Posterior vena cava (tissue), 2 donors: ENCODE data around the gene TRIM46. TPM values are rescaled to one million over a fixed set of nuclear protein-coding genes. Genes with fewer than 3 reads are reported as not detected.
A peak's percentile ranks its signal among the peaks of the same experiment; 100 is the strongest.

Experiments
- DNase-seq: peaks from one replicate; pipeline ENCODE4 v3.0.0-alpha.2; 2020; ENCODE audit warnings: low spot score
- intact Hi-C, 2 donors: fragments of 100-400 bp; cut with DNase I; formaldehyde crosslinking; loops; one replicate each; pipeline versions ENCODE4 v1.14.1 to v1.14.2; 2022 to 2023
- long read RNA-seq, 2 donors: library from polyadenylated mRNA; unstranded; transcript quantifications; one replicate each; pipeline ENCODE4 v2.0.0, GENCODE V29; 2020 to 2021
- total RNA-seq, 2 donors: library from RNA; stranded (reverse); fragmentation: NEBNext Ultra II Directional; extraction: Animal tissue kit (Norgen Biotek cat#: 25700); gene quantifications; one replicate each; pipeline ENCODE4 v1.2.1, GENCODE V29; 2021
- donor health status: DM: yes; HTN: yes; CAD: no.
- donor health status: DM: yes; HTN: yes; CAD: no.

The TRIM46 gene
- 1 to 10 TPM; 1.3 to 2.1 TPM for total RNA-seq
- long read RNA-seq, donor 1, partial matches to known transcripts: 0 of 1 reads
- long read RNA-seq, donor 1, other reads (novel, unspliced or antisense): 1 of 1 reads
- long read RNA-seq, donor 2, partial matches to known transcripts: 3 of 4 reads
- long read RNA-seq, donor 2, other reads (novel, unspliced or antisense): 0 of 4 reads

- intact Hi-C loops: loop anchor here in 1 of 2 donors (10.0 kb wide), 1 partner anchor 51 kb away; no protein-coding TSS in a partner anchor
- DNase-seq: peak; percentile 84
Measured at GRCh38 chr1:155173478-155174323, at the start of gene TRIM46. TRIM46 (plus strand) TSS chr1:155173849; CDS start chr1:155173967, 118 bp downstream.

GRCh38 chr1:155124503-155125463 is 48.9 kb upstream of the TRIM46 start:
- no peak for DNase-seq
- intact Hi-C loops: loop anchor here in 1 of 2 donors (5.0 kb wide), 1 partner anchor 32 kb away; no protein-coding TSS in a partner anchor

- intact Hi-C loops: loop anchor here in 1 of 2 donors (5.0 kb wide), 1 partner anchor 33 kb away; no protein-coding TSS in a partner anchor
- DNase-seq: no peak
Measured at GRCh38 chr1:155125511-155125945, 48.1 kb upstream of the TRIM46 start.

GRCh38 chr1:155125946-155126555 is 47.6 kb upstream of the TRIM46 start:
- intact Hi-C loops: loop anchor here in 1 of 2 donors (5.0 kb wide), 1 partner anchor 34 kb away; no protein-coding TSS in a partner anchor
- DNase-seq: peak; percentile 86

- DNase-seq: no peak
- intact Hi-C loops: loop anchor here in 1 of 2 donors (5.0 kb wide), 1 partner anchor 34 kb away; no protein-coding TSS in a partner anchor
Measured at GRCh38 chr1:155126556-155127104, 47.0 kb upstream of the TRIM46 start.

GRCh38 chr1:155127105-155127966 is 46.3 kb upstream of the TRIM46 start, which contains the start of gene EFNA1:
EFNA1 (plus strand) TSS chr1:155127876; CDS start chr1:155127978, 102 bp downstream.
- intact Hi-C loops: loop anchor here in 1 of 2 donors (5.0 kb wide), 1 partner anchor 35 kb away; no protein-coding TSS in a partner anchor
- DNase-seq: peak; percentile 87

GRCh38 chr1:155127967-155128754 is 45.5 kb upstream of the TRIM46 start:
- intact Hi-C loops: loop anchor here (1.0 to 5.0 kb wide), 2 partner anchors 36 kb away; no protein-coding TSS in a partner anchor
- DNase-seq: no peak

GRCh38 chr1:155128755-155129473 is 44.7 kb upstream of the TRIM46 start:
- intact Hi-C loops: loop anchor here (1.0 to 5.0 kb wide), 2 partner anchors 37 kb away; no protein-coding TSS in a partner anchor
- DNase-seq: no peak

GRCh38 chr1:155130272-155131006 is 43.2 kb upstream of the TRIM46 start:
- intact Hi-C loops: no loop called here
- no peak for DNase-seq

- no peak for DNase-seq
- intact Hi-C loops: no loop called here
Measured at GRCh38 chr1:155131285-155131684, 42.4 kb upstream of the TRIM46 start.

GRCh38 chr1:155131856-155132255 is 41.8 kb upstream of the TRIM46 start:
- intact Hi-C loops: no loop called here
- DNase-seq: no peak

GRCh38 chr1:155133799-155134281 is 39.8 kb upstream of the TRIM46 start:
- DNase-seq: no peak
- intact Hi-C loops: no loop called here

- DNase-seq: no peak
- intact Hi-C loops: no loop called here
Measured at GRCh38 chr1:155134322-155134721, 39.3 kb upstream of the TRIM46 start.

- peak; percentile 97 for DNase-seq
- intact Hi-C loops: no loop called here
Measured at GRCh38 chr1:155134880-155135414, 38.7 kb upstream of the TRIM46 start.
